B cell (primary cell): Measurements from ENCODE around the gene SPDYE16. TPM values are rescaled to one million over a fixed set of nuclear protein-coding genes. Genes with fewer than 3 reads are reported as not detected.

Source experiments
- ATAC-seq: fragments of 200-7000 bp; cut with Tn5 transposase; one replicate; pipeline ENCODE4 v1.10.0; 2021; ENCODE audit warnings: low read depth, mild to moderate bottlenecking, moderate number of reproducible peaks, moderate library complexity
- CTCF ChIA-PET: fragments of 350-600 bp; sonication (Branson Sonifier 250); formaldehyde crosslinking; loops from one replicate; lab custom pipeline; 2021; ENCODE audit warnings: antibody characterized with exemption, inconsistent platforms; lab: Charles Lee
- POLR2A ChIA-PET: fragments of 350-600 bp; sonication (Branson Sonifier 250); formaldehyde crosslinking; loops from one replicate; lab custom pipeline; 2021; ENCODE audit warnings: antibody characterized with exemption; lab: Charles Lee
- DNase-seq: peaks from one replicate; pipeline ENCODE4 v3.0.0; 2013
- H2AFZ ChIP-seq: 2 replicates; pipeline ENCODE4 v1.6.1; 2012; ENCODE audit warnings: mild to moderate bottlenecking, low read depth, low read length; ENCODE audit not compliant: insufficient read depth, poor library complexity, severe bottlenecking
- H3K27ac ChIP-seq, 2 donors: 1 replicate in 1 of 2; 2 replicates in 1 of 2; pipeline ENCODE4 v1.5.1; 2012 to 2013; ENCODE audit warnings: low read length in 2 of 2, mild to moderate bottlenecking in 2 of 2, moderate library complexity in 1 of 2
- H3K27me3 ChIP-seq, 4 experiments: fragments of 200-600 bp in 1 of 4; sonication (generic) in 1 of 4; replicated peaks in 1 of 4; 1 replicate in 2 of 4; 2 replicates in 2 of 4; pipeline versions ENCODE4 v1.6.1 to v1.7.0; 2013 to 2016; ENCODE audit warnings: low read length in 3 of 4, mild to moderate bottlenecking in 2 of 4, mixed read lengths in 1 of 4, moderate library complexity in 1 of 4; ENCODE audit not compliant: insufficient read depth in 4 of 4, control insufficient read depth in 3 of 4; ENCODE audit errors: control extremely low read depth in 1 of 4
- H3K36me3 ChIP-seq, 2 experiments: replicated peaks in 1 of 2; 1 replicate in 1 of 2; 2 replicates in 1 of 2; pipeline versions ENCODE4 v1.6.1 to v1.7.1; 2013; ENCODE audit warnings: low read length in 1 of 2; ENCODE audit not compliant: insufficient read depth in 2 of 2, control insufficient read depth in 1 of 2; ENCODE audit errors: control extremely low read depth in 1 of 2, extremely low read depth in 1 of 2
- H3K4me1 ChIP-seq, 2 donors: fragments of 200-600 bp in 1 of 2; sonication (generic) in 1 of 2; 1 replicate in 1 of 2; 2 replicates in 1 of 2; pipeline versions ENCODE4 v1.5.1 to v1.6.1; 2013 to 2017; ENCODE audit warnings: low read length in 2 of 2; ENCODE audit not compliant: control insufficient read depth in 2 of 2, insufficient read depth in 2 of 2
- H3K4me2 ChIP-seq: replicated peaks from 2 replicates; pipeline ENCODE3; 2012; ENCODE audit warnings: mild to moderate bottlenecking, low read depth, low read length; ENCODE audit not compliant: poor library complexity, severe bottlenecking
- H3K4me3 ChIP-seq, 5 experiments: fragments of 200-600 bp in 1 of 5; sonication (generic) in 1 of 5; 1 replicate in 3 of 5; 2 replicates in 2 of 5; pipeline versions ENCODE4 v1.5.1 to v1.7.0; 2011 to 2016; ENCODE audit warnings: low read length in 4 of 5, mild to moderate bottlenecking in 4 of 5, low read depth in 2 of 5, control low read depth in 1 of 5, moderate library complexity in 1 of 5; ENCODE audit not compliant: insufficient read depth in 1 of 5; ENCODE audit errors: control extremely low read depth in 1 of 5, extremely low read depth in 1 of 5
- H3K79me2 ChIP-seq: fragments of 200-600 bp; sonication (generic); one replicate; pipeline ENCODE4 v1.6.0; 2016; ENCODE audit warnings: low read length; ENCODE audit not compliant: control insufficient read depth, insufficient read depth
- H3K9ac ChIP-seq: fragments of 200-600 bp; sonication (generic); 2 replicates; pipeline ENCODE4 v1.6.1; 2017; ENCODE audit warnings: mild to moderate bottlenecking, low read length, moderate library complexity
- H3K9me3 ChIP-seq, 3 donors: one replicate each; pipeline versions ENCODE4 v1.6.1 to v1.7.1; 2013; ENCODE audit warnings: low read length in 2 of 3; ENCODE audit not compliant: control insufficient read depth in 2 of 3, insufficient read depth in 1 of 3; ENCODE audit errors: control extremely low read depth in 1 of 3
- H4K20me1 ChIP-seq: 2 replicates; pipeline ENCODE4 v1.6.0; 2012; ENCODE audit warnings: mild to moderate bottlenecking, low read length; ENCODE audit not compliant: insufficient read depth, control insufficient read depth, poor library complexity, severe bottlenecking
- H3K27ac Mint-ChIP-seq: one replicate; pipeline ENCODE4 v1.8.0; 2021; ENCODE audit warnings: mixed read lengths
- H3K27me3 Mint-ChIP-seq: one replicate; pipeline ENCODE4 v1.8.0; 2021; ENCODE audit warnings: mixed read lengths
- H3K4me1 Mint-ChIP-seq: one replicate; pipeline ENCODE4 v1.8.0; 2021; ENCODE audit warnings: mixed read lengths
- H3K4me3 Mint-ChIP-seq: one replicate; pipeline ENCODE4 v1.8.0; 2021; ENCODE audit warnings: mixed read lengths
- H3K9me3 Mint-ChIP-seq: one replicate; pipeline ENCODE4 v1.8.0; 2022; ENCODE audit warnings: mixed read lengths; ENCODE audit not compliant: insufficient read depth
- CTCF ChIP-seq: fragments of 200-600 bp; IDR thresholded peaks from one replicate; pipeline ENCODE4 v1.8.0; 2022; ENCODE audit warnings: antibody characterized with exemption, mild to moderate bottlenecking
- EZH2 ChIP-seq: IDR thresholded peaks from 2 replicates; pipeline ENCODE4 v1.6.1; 2012; ENCODE audit warnings: borderline replicate concordance, low read depth, mild to moderate bottlenecking, moderate library complexity, low read length; ENCODE audit not compliant: insufficient read depth, poor library complexity, severe bottlenecking
- WGBS: methylation state at CpG from one replicate; pipeline ENCODE4 v1.1.5; 2013; ENCODE audit warnings: missing lambda C conversion rate; ENCODE audit not compliant: insufficient coverage; 5-methylcytosine and 5-hydroxymethylcytosine counted together
- intact Hi-C: fragments of 100-400 bp; cut with micrococcal nuclease; formaldehyde crosslinking; loops from one replicate; pipeline ENCODE4 v1.10.0; 2022
- polyA plus RNA-seq: library from polyadenylated mRNA; depleted of rRNA; stranded (reverse); fragments of >200 nt; gene quantifications from 2 replicates; pipeline ENCODE4 v1.2.3, GENCODE V29; 2012
- total RNA-seq, 2 donors: library from RNA; stranded (reverse); fragments of 120-200 nt in 1 of 2; gene quantifications; 1 replicate in 1 of 2; 2 replicates in 1 of 2; pipeline versions ENCODE4 v1.2.3 to v1.2.4, GENCODE V29; 2013 to 2022

Gene SPDYE16
- total and polyA plus RNA-seq, 2 donors (not counting 1 experiment from before 2014, with no cell fraction given), result 0.34 to 0.69 TPM

DNA sequence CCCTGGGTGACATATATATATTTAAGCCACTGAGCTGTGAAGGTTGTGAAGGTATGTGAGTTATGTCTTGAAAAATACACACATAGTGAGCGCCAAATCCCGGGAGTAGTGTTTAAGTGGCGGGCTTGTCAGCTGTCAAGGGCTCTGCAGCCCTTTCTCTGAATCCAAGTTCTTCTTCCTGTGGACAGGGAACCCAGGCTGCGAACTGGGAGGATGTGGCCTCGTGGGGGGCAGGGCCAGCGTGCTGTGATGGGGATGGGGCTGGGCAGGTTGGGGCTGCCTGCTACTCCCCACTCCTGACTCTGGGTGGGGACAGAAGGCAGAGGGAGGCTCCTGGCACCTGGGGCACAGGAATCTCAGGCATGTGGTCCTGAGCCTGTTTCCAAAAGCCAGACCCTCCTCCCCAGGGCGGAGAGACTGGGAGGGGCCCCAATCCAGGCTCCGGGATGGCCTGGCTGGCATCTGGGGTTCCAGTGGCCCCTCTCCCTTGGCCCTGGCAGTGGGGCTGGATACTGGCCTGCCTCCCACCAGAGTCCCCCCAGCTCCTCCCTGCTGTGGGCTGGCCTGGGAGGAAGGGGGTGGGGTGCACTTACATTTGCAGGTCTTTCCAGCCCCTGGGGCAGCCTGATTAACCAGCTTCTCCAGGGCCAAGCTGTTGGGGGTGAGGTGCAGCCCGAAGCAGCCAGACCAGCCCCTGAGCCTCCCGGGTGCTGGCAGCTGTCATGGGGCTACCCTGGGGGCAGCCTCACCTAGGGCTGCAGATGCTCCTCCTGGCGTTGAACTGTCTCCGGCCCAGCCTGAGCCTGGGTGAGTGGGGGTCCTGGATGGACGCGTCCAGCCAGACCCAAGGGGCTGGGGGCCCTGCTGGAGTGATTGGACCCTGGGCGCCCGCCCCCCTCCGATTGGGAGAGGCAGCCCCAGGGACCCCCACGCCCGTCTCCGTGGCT, 32.9 kb downstream of the SPDYE16 start, which contains the start of gene UPK3B:
Gene UPK3B (plus strand): TSS at position 622 of the 947 bp plus-strand sequence. CDS start 101 bp downstream, at position 723.
- H3K27ac Mint-ChIP-seq, result no peak within 1 kb of the TSS
- 54% methylated on average over 7 of the region's 20 CpGs for WGBS
- no peak for ATAC-seq

More for the DNA sequence above, 32.9 kb downstream of the SPDYE16 start, which contains the start of gene UPK3B:
- Mint-ChIP-seq H3K9me3 (no peaks in the 10 kb centered on the region), H3K27me3 (no peaks in the 10 kb centered on the region), H3K4me1 (no peaks in the 10 kb centered on the region), H3K4me3 (no peak within 1 kb of the TSS)
- no peaks in the 10 kb centered on the region for H3K27me3 ChIP-seq
- H3K4me2 ChIP-seq, result no peak within 1 kb of the TSS
- ChIA-PET CTCF (no interaction called here), POLR2A (no interaction called here)
- DNase-seq, result no peak
- intact Hi-C loops, result no loop called here
- H3K9me3 ChIP-seq, result no peaks in the 10 kb centered on the region
- H3K4me1 ChIP-seq, result no peaks in the 10 kb centered on the region
- peaks cover 0 to 10% of the 10 kb centered on the region in 2 experiments for H3K36me3 ChIP-seq
- no peaks in the 10 kb centered on the region for H3K79me2 ChIP-seq
- no peaks in the 10 kb centered on the region for H4K20me1 ChIP-seq
- H2AFZ ChIP-seq, result no peak within 1 kb of the TSS
- no peak within 1 kb of the TSS for H3K27ac ChIP-seq
- no peak for TF ChIP-seq CTCF
- no peak for TF ChIP-seq EZH2
- H3K4me3 ChIP-seq, result no peak within 1 kb of the TSS
- H3K9ac ChIP-seq, result no peak within 1 kb of the TSS
